Panc1 (cell line): Measurements from ENCODE around the gene PCBD2. TPM values are rescaled to one million over a fixed set of nuclear protein-coding genes. Genes with fewer than 3 reads are reported as not detected.

Experiments used
- ATAC-seq: fragments of 200-7000 bp; cut with Tn5 transposase; 2 replicates; pipeline ENCODE4 v1.9.1; 2020; ENCODE audit warnings: mild to moderate bottlenecking, moderate library complexity
- BruUV-seq: library from RNA; stranded (reverse); fragments of 400-500 nt; replicated peaks from 2 replicates; lab custom pipeline; 2021; lab: Mats Ljungman, UMichigan
- CTCF ChIA-PET: fragments of 300-600 bp; sonication (Branson Sonifier 250); formaldehyde crosslinking; loops from one replicate; lab custom pipeline; 2022; ENCODE audit warnings: antibody characterized with exemption; lab: Charles Lee
- POLR2A ChIA-PET: fragments of 300-600 bp; sonication (Branson Sonifier 250); formaldehyde crosslinking; loops from one replicate; lab custom pipeline; 2022; ENCODE audit warnings: antibody characterized with exemption; lab: Charles Lee
- DNase-seq: peaks from one replicate; pipeline ENCODE4 v3.0.0-alpha.2; 2010; ENCODE audit warnings: low read depth, low spot score
- H3K27ac ChIP-seq: 2 replicates; pipeline ENCODE4 v1.5.1; 2011; ENCODE audit warnings: mild to moderate bottlenecking, low read length, inconsistent platforms
- H3K27me3 ChIP-seq: fragments of 200-500 bp; sonication (Bioruptor generic); 2 replicates; pipeline ENCODE4 v1.6.0; 2014; ENCODE audit warnings: low read length, inconsistent platforms; ENCODE audit not compliant: control insufficient read depth, insufficient read depth
- H3K36me3 ChIP-seq: fragments of 200-500 bp; sonication (Bioruptor generic); 2 replicates; pipeline ENCODE4 v1.5.1; 2014; ENCODE audit warnings: inconsistent platforms, mild to moderate bottlenecking, low read length, moderate library complexity; ENCODE audit not compliant: control insufficient read depth, insufficient read depth
- H3K4me1 ChIP-seq: 2 replicates; pipeline ENCODE4 v1.5.1; 2011; ENCODE audit warnings: inconsistent platforms, mild to moderate bottlenecking, low read length, moderate library complexity; ENCODE audit not compliant: control insufficient read depth, insufficient read depth
- H3K4me3 ChIP-seq, 2 experiments: 2 replicates each; pipeline ENCODE4 v1.5.1; 2011 to 2012; ENCODE audit warnings: low read depth in 2 of 2, low read length in 2 of 2, mild to moderate bottlenecking in 2 of 2, inconsistent platforms in 1 of 2, moderate library complexity in 1 of 2
- H3K9me3 ChIP-seq: fragments of 200-500 bp; sonication (Bioruptor generic); 2 replicates; pipeline ENCODE4 v1.5.1; 2014; ENCODE audit warnings: low read depth, mild to moderate bottlenecking, inconsistent platforms, low read length, moderate library complexity; ENCODE audit not compliant: control insufficient read depth, insufficient read depth
- CTCF ChIP-seq: fragments of 450-650 bp; IDR thresholded peaks from 2 replicates; pipeline ENCODE4 v1.5.1; 2017; ENCODE audit warnings: mild to moderate bottlenecking
- POLR2AphosphoS5 ChIP-seq: IDR thresholded peaks from 2 replicates; pipeline ENCODE4 v1.6.1; 2012; ENCODE audit warnings: mild to moderate bottlenecking, low read depth, low read length, moderate library complexity
- REST ChIP-seq, 2 experiments: IDR thresholded peaks; 2 replicates each; pipeline ENCODE4 v1.6.1; 2011 to 2012; ENCODE audit warnings: low read depth in 2 of 2, control low read depth in 1 of 2, low read length in 1 of 2, mild to moderate bottlenecking in 1 of 2, moderate library complexity in 1 of 2; ENCODE audit not compliant: insufficient read depth in 1 of 2
- SIN3A ChIP-seq: IDR thresholded peaks from 2 replicates; pipeline ENCODE4 v1.6.1; 2012; ENCODE audit warnings: low read depth, mild to moderate bottlenecking, low read length, moderate library complexity, borderline replicate concordance; ENCODE audit not compliant: insufficient read depth
- TCF7L2 ChIP-seq: IDR thresholded peaks from 2 replicates; pipeline ENCODE4 v1.6.1; 2011; ENCODE audit warnings: mild to moderate bottlenecking, low read depth, low read length, inconsistent platforms
- in situ Hi-C: cut with HindIII; loops from 2 replicates; pipeline ENCODE4 v1.10.0; 2016; ENCODE audit warnings: low sequenced_read_pairs, low pct_unique_long_range_greater_than_20kb
- intact Hi-C: fragments of 100-400 bp; cut with micrococcal nuclease; formaldehyde crosslinking; loops from one replicate; pipeline ENCODE4 v1.10.0; 2022; ENCODE audit not compliant: unreplicated experiment
- total RNA-seq: library from RNA; stranded (reverse); gene quantifications from one replicate; pipeline ENCODE4 v1.2.1, GENCODE V29; 2021; ENCODE audit not compliant: unreplicated experiment

Gene PCBD2
- total RNA-seq, 1 experiment from 2014 or later, result 19.8 TPM

GRCh38 chr5:134969166-134969565 lies 64.2 kb downstream of the PCBD2 start:
- H3K9me3 ChIP-seq, result no peaks in the 10 kb centered on the region
- no peaks in the 10 kb centered on the region for H3K36me3 ChIP-seq
- no peak overlapping the region for H3K27ac ChIP-seq
- no peaks in the 10 kb centered on the region for H3K27me3 ChIP-seq
- ATAC-seq (no peak), DNase-seq (no peak)
- TF ChIP-seq REST (IDR thresholded peaks at IDR 0.05; ENCODE audit: insufficient read depth in 1 of 2, low read depth in 2 of 2, low read length in 1 of 2) (no peak), CTCF (no peak), SIN3A (no peak), TCF7L2 (no peak), POLR2AphosphoS5 (no peak)
- ChIA-PET POLR2A (no interaction called here), CTCF (no interaction called here)
- intact Hi-C loops, result no loop called here
- in situ Hi-C loops, result no loop called here
- no peak overlapping the region for H3K4me3 ChIP-seq
- no TSS peak for BruUV-seq
- no peaks in the 10 kb centered on the region for H3K4me1 ChIP-seq

- Histone ChIP-seq H3K36me3 (no peaks in the 10 kb centered on the region), H3K4me3 (no peak overlapping the region), H3K9me3 (no peaks in the 10 kb centered on the region; the same call in 1 of the 2 replicates), H3K4me1 (no peaks in the 10 kb centered on the region), H3K27me3 (no peaks in the 10 kb centered on the region), H3K27ac (peak overlapping the region; percentile 23; the same call in 1 of the 2 replicates)
- intact Hi-C loops, result no loop called here
- BruUV-seq, result no TSS peak
- DNase-seq, result peak; percentile 32
- peak; percentile 71; the same call in 1 of the 2 replicates for ATAC-seq
- ChIA-PET CTCF (interaction anchor here (0.6 kb wide), 1 partner anchor 71 kb away, joined by 7 read pairs; no protein-coding TSS in a partner anchor), POLR2A (no interaction called here)
- TF ChIP-seq CTCF, result no peak
- 0 out of 2 replicates have a peak, but pooled peaks have one; percentile 34 for TF ChIP-seq TCF7L2
- in situ Hi-C loops, result no loop called here
These were observed 70.3 kb downstream of the PCBD2 start for GRCh38 chr5:134975078-134975715.
